NOMO-1 (cell line): ENCODE data around the gene TIMM13.
A peak's percentile ranks its signal among the peaks of the same experiment; 100 is the strongest.

Experiments
- DNase-seq, 2 experiments: peaks; one replicate each; lab custom pipeline; 2025; ENCODE audit not compliant: unreplicated experiment in 2 of 2; lab: John Stamatoyannopoulos, UW

TIMM13 gene

DNA sequence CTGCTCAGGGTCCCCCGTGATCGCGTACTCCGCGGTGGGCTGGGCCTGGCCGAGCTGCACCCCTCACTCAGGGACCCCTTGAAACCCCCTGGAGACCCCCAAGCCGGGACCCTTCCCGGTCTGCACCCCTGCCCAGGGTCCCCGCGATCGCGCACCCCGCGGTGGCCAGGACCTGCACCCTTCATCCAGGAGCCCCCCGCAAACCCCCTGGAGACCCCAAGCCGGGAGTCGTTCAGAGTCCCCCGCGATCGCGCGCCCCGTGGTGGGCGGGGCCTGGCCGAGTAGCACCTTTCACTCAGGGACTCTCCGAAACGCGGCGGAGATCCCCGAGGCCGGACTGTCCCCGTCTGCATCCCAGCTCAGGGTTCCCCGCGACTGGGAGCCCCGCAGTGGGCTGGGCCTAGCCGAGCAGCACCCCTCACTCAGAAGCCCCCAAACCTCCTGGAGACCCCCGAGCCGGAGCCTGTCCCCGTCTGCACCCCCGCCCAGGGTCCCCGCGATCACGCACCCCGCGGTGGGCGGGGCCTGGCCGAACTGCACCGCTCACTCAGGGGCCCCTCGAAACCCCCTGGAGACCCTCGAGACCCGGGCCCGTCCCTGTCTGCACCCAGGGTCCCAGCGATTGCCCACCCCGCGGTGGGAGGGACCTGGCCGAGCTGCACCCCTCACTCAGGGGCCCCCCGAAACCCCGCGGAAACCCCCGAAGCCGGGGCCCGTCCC, 28.6 kb upstream of the TIMM13 start:
- peak; percentile 11 to 13 for DNase-seq

DNA sequence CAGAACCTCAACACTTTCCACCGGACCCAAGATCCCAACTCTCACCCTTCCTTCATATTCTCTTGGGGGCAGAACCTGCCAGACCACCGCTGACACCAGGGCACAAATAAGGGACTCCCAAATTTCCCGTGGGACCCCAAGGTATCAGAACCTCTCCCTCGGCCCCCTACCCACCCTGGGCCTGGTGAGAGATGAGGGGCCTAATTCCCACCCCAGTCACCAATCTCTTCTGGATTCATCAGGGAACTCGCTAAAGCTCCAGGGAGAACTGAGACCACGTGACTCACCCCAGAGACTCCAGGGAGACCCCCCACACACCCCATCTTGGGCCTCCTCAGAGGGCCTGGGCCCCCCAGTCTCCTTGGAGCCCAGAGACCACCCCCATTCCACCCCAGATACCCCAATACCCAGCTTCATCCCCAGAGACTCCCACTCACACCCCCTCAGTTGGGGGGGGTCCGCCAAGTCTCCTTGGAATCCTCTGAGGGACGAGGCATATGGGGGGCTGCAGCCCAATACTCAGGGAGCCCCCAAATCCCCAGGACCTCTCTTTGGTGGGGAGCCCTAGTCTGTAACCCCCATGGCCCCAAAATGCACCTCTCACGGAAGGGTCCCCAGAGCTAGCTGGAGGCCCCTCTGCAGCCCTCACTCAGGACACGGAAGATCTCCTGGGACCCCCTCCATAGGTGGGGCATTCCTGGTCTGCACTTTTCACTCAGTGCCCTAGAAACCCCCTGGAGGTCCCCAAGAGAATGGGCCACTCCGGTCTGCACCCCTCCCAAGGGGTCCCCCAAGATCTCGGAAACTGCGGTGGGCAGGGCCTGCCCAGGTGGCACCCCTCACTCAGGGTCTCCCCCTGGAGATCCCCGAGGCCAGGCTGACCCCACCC, 27.8 kb upstream of the TIMM13 start:
- no peak for DNase-seq

DNA sequence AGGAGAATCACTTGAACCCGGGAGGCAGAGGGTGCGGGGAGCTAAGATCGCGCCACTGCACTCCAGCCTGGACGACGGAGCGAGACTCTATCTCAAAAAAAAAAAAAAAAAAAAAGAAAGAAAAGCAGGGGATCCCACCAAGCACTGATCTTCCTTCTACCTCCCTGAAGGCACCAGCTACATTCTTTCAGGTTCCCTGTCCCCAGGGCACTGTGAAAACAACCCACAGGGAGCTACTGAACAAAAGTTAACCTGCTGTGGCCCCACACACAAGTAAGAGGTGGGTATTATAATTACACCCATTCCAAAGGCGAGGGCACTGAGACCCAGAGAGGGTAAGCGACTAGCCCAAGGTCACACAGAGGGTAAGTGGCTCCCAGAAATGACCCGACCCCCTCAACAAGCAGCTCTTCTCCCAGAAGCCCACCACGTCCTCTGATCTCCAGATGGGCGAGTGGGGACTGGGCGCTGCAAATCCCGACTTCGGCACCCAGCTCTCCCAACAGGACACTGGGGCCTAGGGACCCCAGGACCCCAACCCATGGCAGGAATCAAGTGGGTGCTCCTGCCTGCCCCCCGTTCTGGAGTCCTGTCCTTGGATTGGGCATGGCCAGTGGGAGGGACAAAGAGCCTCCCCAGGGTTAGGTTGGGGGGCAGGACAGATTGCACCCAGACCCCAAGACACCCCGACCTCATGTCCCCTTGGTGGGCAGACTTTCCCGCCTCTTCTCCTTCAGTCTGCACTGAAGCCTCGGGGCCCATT, 27.0 kb upstream of the TIMM13 start:
- DNase-seq: no peak

DNA sequence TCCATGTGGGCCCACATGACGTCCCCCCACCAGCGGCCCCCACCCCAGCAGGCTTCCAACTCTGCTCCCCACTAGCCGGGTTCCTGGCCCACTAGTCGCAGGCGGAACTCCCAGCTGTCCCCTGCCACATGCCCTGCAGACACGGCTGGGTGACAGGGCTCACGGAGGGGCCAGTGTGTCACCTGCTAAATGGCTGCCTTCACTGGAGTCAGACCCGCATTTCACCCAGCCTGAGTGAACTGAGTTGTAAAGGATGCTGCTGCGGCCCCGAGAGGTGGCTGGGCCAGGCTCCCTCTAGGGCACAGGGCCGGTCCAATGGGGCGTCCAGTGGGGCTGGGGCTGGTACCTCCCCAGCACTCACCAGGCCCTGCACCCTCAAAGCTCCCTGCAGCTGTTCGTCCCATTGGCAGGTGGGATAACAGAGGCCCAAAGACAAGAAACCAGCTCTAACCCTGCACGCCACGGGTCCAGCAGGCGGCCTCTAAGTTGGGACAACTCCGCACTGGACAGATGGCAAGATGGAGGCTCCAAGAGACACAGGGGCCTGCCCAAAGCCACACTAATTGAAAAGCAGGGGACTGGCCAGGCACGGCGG, 26.1 kb upstream of the TIMM13 start:
- DNase-seq: no peak

DNA sequence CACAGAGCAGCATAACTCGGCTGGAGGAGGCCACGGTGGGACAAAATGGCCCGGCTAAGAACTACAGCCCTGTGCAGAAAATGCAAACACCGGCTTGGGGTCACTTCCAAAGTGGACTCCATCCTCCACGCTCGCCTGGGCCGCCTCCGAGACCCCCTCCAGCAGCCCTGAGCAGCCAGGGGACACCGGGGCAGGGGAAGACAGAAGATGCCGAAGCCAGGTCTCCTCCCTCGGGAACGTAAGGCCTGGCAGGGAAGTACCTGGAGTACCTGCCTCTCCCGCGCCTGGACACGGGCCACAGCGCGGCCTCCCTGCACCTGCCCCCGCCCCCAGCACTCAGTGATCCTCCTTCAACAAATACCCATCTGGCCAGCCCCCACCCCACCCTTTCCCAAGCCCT, 24.4 kb upstream of the TIMM13 start:
- no peak for DNase-seq

DNA sequence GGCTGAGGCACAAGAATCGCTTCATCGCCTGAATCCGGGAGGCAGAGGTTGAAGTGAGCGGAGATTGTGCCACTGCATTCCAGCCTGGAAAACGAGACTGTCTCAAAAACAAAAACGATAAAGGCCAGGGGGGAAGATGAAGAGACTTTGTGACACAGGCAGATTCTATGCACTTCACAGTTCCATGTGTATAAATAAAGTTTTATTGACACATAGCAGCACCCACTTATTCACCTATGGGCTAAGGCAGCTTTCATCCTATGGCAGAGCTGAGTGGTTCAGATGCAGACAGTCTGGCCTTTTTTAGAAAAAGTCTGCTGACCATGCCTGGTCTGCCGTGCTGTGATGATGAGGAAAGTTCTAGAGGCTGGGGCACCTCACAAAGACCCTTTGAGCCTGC, 23.8 kb upstream of the TIMM13 start:
- DNase-seq: no peak

DNA sequence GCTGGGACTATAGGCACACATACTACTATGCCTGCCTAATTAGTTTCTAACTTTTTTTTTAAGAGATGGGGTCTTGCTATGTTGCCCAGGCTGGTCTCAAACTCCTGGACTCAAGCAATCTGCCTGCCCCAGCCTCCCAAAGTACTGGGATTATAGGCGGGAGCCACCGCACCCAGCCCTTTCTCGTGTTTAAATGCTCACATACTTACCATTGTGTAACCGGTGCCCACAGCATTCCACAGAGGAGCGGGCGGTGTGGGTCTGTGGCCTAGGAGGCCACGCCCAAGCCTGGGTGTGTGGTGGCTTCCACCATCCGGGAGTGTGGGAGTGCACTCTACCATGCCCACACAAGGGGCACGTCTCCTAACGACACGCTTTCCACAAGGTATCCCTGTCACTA, 21.6 kb upstream of the TIMM13 start:
- DNase-seq: no peak

DNA sequence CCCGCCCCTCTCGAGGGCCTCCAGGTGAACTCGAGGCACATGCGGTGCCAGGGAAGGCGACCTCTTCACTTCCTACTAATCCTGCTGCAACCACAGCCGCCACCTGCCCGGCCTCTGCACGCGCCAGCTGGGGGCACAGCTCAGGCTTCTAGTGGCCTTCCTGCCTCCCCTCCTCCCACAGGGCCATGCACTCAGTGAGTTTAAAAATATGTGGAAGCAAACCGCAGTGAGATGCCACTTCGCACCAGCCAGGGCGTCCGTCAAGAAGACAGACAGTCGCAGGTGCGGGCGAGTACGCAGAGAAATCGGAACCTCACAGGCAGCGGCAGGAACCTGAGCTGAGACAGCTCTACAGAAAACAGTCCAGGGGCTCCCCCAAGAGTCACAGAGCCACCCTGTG, 19.0 kb upstream of the TIMM13 start:
- no peak for DNase-seq

DNA sequence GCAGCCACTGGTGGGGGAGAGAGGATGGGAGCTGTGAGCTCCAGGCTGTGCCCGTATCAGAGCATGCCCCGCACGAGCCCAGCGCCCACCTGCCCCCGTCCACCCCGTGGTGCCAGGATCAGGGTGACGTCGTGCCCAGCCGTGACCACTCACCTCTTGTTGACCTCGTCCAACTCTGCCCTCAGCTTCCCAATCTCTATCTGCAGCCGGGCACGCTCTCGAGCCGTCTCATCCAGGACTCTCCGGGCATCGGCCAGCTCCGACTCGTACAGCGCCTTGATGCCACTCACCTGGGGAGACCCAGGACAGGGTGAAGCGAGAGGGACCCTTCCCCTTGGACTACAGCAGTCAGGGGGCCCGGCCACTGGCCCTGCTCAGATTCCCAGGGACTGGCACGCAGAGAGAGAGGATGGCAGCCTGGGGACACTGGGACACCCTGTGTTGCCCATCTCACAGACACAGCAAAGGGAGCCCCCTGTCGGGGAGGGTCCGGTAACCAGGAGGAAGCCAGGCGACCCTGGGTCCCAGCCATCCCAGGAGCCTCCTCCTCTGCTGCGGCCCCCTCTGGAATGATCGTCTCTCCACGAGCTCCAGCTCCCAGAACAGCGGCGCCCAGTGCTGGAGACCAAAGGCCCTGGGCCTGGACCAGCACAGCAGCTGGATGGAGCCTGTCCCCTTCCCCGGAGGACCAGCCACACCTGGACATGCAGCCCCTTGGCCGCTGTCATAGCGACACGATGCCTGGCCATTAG, 17.0 kb upstream of the TIMM13 start:
- DNase-seq: no peak

DNA sequence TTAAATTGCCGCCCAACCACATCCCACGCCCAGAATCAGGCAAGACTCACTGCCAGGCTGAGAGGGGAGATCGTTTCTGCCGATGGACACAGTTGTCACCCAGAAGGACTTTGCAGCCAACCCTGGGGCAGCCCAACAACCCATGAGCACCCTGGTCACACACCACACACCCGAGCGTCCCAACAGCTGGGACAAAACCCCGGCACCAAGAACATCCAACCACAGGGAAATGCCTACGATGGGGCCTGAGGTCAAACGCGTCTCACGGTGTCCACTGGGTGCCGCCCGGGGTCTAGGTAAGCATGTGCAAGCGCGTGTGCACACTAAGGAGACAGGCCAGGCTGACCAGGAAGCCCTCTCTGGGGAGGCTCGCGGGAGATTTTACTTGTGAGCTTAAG, 16.4 kb upstream of the TIMM13 start:
- no peak for DNase-seq

DNA sequence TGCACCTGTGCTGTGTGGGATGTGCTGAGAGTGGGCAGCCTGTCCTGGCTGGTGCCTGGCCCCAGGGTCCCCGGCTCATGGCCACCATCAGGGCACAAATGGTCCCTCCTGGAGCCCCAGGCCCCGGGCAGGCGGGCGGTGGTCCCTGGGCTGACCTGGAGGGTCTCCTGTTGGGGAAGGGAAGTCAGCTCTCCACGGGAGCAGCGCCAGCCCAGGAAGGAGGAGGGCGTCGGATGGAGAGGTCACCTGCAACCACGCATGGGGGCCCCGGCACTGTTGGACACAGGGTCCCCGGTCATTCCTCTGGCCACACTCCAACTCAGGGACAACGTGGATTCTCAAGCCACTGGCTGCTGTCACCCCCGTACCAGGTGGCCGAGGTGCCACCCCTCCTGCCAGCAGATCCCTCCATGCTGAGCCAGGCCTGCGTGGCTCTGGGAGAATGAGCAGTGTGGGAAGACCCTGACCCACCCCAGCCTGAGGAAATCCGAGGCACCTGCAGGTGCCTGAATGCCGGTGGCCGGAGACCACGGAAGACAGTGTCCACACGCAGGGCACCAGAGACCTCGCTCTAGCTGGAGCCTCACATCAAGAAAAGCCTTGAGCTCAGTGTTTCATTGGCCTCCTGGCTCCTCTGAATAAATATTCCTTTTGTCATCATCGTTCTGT, 15.9 kb upstream of the TIMM13 start:
- no peak for DNase-seq

DNA sequence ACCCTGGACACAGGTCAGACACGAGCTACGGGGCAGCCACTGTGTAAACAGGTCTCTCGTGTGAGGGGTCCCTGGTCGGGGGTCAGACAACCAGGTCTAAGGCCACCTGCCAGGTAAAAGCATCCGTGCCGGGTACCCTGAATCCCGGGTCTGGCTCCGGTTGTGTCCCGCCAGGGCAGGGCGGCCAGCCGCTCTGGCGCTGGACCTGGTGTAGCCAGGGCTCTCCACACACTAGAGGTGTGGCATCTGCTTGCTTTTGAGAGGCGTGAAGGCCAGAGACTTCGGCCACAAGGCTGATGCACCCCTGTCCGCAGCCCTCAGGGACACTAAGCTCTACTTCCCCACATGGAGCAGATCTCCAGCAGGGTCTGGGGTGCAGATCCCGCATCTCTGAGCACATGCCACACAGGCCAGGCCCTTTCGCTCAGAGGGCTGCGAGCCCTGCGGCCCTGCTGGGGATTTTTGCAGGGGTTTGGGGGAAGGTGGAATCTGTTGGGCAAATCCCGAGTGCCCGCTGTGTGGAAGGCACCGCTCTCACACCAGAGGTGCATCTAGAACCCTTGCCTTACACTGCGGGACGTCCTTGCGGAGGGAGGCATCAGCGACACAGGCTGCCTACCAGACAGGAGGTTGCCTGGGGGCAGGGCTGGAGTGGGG, 13.8 kb upstream of the TIMM13 start:
- no peak for DNase-seq

DNA sequence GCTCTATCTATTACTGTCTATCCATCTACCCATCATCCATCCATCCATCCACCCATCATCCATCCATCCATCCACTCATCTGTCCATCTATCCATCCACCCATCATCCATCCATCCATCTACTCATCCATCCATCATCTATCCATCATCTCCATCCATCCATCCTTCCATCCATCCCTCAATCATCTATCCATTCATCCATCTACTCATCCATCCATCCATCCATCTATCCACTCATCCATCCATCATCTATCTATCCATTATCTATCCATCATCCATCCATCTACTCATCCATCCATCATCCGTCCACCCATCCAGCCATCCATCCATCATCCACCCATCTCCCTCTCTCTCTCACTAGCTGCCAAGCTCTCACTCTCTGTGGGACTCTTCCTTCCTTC, 13.1 kb upstream of the TIMM13 start:
- DNase-seq: no peak

DNA sequence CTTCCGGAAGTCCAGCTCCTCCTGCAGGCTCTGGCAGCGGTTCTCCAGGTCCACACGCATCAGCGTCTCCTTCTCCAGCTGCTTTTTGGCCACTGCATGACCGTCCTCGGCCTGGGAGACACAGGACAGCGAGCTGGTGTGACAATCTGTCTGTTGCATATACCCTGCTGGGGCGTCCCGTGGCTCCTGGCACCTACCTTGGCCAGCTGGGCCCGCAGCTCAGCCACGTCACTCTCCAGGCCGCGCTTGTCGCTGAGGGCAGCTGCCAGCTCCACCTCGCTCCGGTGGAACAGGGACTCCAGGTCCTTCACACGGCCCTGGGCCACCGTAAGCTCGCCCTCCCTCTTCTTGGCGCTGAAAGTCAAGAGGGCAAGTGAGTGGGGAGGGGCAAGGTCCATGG, 10.8 kb upstream of the TIMM13 start:
- DNase-seq: no peak

DNA sequence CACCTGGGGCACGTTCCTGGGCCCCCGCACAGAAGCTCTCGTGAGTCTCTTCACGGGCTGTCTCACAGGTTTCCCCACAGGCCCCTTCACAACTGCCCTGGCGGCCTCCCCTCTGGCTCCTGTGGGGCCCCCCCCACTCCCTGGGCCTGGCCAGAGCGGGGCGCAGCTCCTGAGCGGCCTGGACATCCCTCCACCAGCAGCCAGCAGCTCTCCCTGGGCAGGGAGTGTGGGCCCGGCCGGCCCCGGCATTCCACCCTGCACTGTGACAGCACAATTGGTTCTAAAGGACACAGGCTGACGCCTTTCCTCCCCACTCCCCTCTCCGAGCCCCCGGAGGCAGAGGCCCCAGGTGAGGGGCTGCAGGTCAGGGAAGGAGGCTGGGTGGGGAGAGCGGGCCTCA, 9.5 kb upstream of the TIMM13 start:
- DNase-seq: no peak

DNA sequence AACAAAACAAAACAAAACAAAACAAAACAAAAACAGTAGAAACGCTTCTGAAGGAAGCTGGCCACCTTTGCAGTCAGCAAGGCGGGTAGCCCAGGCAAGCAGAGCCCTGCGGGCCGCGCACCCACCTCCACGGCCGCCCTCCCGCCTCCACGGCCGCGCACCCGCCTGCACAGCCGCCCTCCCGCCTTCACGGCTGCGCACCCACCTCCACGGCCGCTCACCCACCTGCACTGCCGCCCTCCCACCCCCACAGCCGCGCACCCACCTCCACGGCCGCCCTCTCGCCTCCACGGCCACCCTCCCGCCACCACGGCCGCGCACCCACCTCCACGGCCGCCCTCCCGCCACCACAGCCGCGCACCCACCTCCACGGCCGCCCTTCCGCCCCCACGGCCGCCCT, 9.0 kb upstream of the TIMM13 start:
- no peak for DNase-seq

DNA sequence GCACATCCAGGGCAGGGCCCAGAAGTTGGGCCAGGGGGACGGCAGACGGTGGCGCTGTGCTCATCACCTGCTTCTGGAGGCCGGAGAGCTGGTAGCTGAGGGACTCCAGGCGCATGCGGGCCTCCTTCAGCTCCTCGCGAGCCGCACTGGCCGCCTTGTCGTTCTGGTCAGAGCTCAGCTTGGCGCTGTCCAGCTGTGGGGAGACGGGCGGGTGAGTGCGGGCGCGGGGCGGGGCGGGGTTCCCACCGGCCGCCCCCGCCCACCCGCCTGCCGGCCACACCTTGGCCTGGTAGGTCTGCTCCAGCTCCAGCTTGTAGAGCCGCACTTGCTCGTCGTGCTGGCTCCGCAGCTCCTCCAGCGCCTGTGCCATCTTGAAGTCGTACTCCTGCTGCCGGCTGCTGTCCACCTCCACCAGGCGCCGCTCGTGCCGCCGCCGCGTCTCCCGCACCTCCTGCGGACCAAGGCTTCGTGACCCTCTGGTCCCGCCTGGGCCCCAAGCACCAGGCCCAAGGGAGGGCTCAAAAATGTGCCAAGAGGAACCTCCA, 7.4 kb upstream of the TIMM13 start:
- DNase-seq: no peak

DNA sequence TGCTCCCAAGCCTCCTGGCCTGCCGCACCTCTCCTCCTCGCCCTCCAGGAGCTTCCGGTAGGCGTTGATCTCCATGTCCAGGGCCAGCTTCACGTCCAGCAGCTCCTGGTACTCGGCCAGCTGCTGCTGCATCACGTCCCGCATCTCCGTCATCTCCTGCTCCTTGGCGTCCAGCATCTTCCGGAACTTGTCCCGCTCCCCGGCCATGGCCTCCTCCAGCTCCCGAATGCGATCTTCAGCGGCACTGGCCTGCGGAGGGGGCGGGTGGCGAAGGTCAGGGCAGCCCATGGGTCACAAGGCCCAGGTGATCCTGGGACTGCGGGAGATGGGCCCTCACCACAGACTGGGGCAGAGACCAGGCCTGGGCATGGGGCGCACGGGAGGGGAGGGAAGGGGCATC, 6.9 kb upstream of the TIMM13 start:
- no peak for DNase-seq

DNA sequence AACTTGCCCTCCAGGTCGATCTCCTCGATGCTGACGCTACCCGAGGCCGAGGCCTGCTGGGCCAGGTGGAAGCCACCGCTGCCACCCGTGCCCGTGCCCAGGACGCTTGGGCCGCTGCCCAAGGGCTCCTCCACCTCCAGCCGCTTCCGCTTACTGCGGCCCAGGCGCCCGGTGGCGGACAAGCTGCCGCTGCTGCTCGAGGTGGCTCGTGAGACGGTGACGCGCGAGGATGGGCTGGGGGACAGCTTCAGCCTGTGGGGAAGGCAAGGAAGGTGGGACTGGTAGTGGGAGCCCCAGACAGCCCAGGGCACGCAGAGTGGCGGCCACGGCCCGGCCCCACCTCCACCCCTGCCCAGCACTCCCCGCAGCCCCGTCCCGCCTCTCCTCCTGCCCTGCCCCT, 6.5 kb upstream of the TIMM13 start:
- no peak for DNase-seq
